HG02840 (cell line): ENCODE results near the gene SRGAP2B.
"Not testable (repeated sequence)": the region's sequence is repeated elsewhere in the genome, so short reads cannot be mapped to it uniquely, and the experiment has no call there.

Experiments used
- ATAC-seq: cut with Tn5 transposase; IDR thresholded peaks from one replicate; pipeline ENCODE4 v1.9.1; 2021; ENCODE audit warnings: mild to moderate bottlenecking, moderate library complexity, moderate number of reproducible peaks; ENCODE audit not compliant: unreplicated experiment, low FRiP score

SRGAP2B gene

GRCh38 chr1:145048181-145048856 is 46.8 kb downstream of the SRGAP2B start:
- ATAC-seq: not testable (repeated sequence)

- not testable (repeated sequence) for ATAC-seq
Observed at GRCh38 chr1:145047553-145047952, 47.6 kb downstream of the SRGAP2B start.

GRCh38 chr1:145045571-145046273 is 49.4 kb downstream of the SRGAP2B start:
- not testable (repeated sequence) for ATAC-seq

GRCh38 chr1:145041519-145041918 is 53.6 kb downstream of the SRGAP2B start:
- peak; percentile 67 for ATAC-seq

- not testable (repeated sequence) for ATAC-seq
Observed at GRCh38 chr1:145036019-145036418, 59.1 kb downstream of the SRGAP2B start.

GRCh38 chr1:145033523-145033922 is 61.6 kb downstream of the SRGAP2B start:
- not testable (repeated sequence) for ATAC-seq

GRCh38 chr1:145027251-145027650 is 67.9 kb downstream of the SRGAP2B start:
- ATAC-seq: not testable (repeated sequence)

- not testable (repeated sequence) for ATAC-seq
Observed at GRCh38 chr1:145025286-145025685, 69.8 kb downstream of the SRGAP2B start.

GRCh38 chr1:145022259-145022658 is 72.9 kb downstream of the SRGAP2B start:
- not testable (repeated sequence) for ATAC-seq

GRCh38 chr1:145021749-145022148 is 73.4 kb downstream of the SRGAP2B start:
- not testable (repeated sequence) for ATAC-seq

- not testable (repeated sequence) for ATAC-seq
Observed at GRCh38 chr1:145019709-145020108, 75.4 kb downstream of the SRGAP2B start.

- not testable (repeated sequence) for ATAC-seq
Observed at GRCh38 chr1:145017725-145018124, 77.4 kb downstream of the SRGAP2B start.

- ATAC-seq: not testable (repeated sequence)
Observed at GRCh38 chr1:145016492-145016862, 78.7 kb downstream of the SRGAP2B start.

- ATAC-seq: not testable (repeated sequence)
Observed at GRCh38 chr1:145015744-145016491, 79.2 kb downstream of the SRGAP2B start.

GRCh38 chr1:145013353-145013752 is 81.8 kb downstream of the SRGAP2B start:
- ATAC-seq: not testable (repeated sequence)

- ATAC-seq: not testable (repeated sequence)
Observed at GRCh38 chr1:145011811-145012210, 83.3 kb downstream of the SRGAP2B start.

GRCh38 chr1:145010580-145010979 is 84.5 kb downstream of the SRGAP2B start:
- not testable (repeated sequence) for ATAC-seq

GRCh38 chr1:145009928-145010327 is 85.2 kb downstream of the SRGAP2B start:
- not testable (repeated sequence) for ATAC-seq

GRCh38 chr1:145008388-145008787 is 86.7 kb downstream of the SRGAP2B start:
- ATAC-seq: not testable (repeated sequence)

- ATAC-seq: not testable (repeated sequence)
Observed at GRCh38 chr1:145005142-145005541, 90.0 kb downstream of the SRGAP2B start.

- not testable (repeated sequence) for ATAC-seq
Observed at GRCh38 chr1:145001381-145001780, 93.7 kb downstream of the SRGAP2B start.
